Neural cell (in vitro differentiated cells): Measurements from ENCODE around the gene EIF2AK2. TPM values are rescaled to one million over a fixed set of nuclear protein-coding genes. Genes with fewer than 3 reads are reported as not detected.

Experiments
- H2AFZ ChIP-seq: fragments of 200-600, 300-800 bp; sonication (generic), shearing (Covaris generic); 2 replicates; pipeline ENCODE4 v1.6.0; 2014; ENCODE audit warnings: low read depth, mild to moderate bottlenecking, antibody characterized with exemption, low read length, moderate library complexity
- H3F3A ChIP-seq: fragments of 200-600 bp; shearing (Covaris generic); 2 replicates; pipeline ENCODE4 v1.6.1; 2016; ENCODE audit warnings: mild to moderate bottlenecking, moderate library complexity, mixed read lengths, antibody characterized with exemption, low read length; ENCODE audit not compliant: insufficient read depth, poor library complexity, severe bottlenecking
- H3K27ac ChIP-seq: fragments of 200-600, 300-800 bp; sonication (generic), shearing (Covaris generic); 2 replicates; pipeline ENCODE4 v1.5.1; 2014; ENCODE audit warnings: mild to moderate bottlenecking, low read length, moderate library complexity
- H3K27me3 ChIP-seq: fragments of 300-800, 200-600 bp; sonication (generic), shearing (Covaris generic); 2 replicates; pipeline ENCODE4 v1.6.0; 2014; ENCODE audit warnings: mild to moderate bottlenecking, low read depth, low read length, moderate library complexity; ENCODE audit not compliant: insufficient read depth
- H3K36me3 ChIP-seq: fragments of 300-800, 200-600 bp; sonication (generic), shearing (Covaris generic); 2 replicates; pipeline ENCODE4 v1.5.1; 2014; ENCODE audit warnings: mild to moderate bottlenecking, antibody characterized with exemption, low read length, moderate library complexity; ENCODE audit not compliant: insufficient read depth
- H3K4me2 ChIP-seq: fragments of 300-800, 200-600 bp; sonication (generic), shearing (Covaris generic); 2 replicates; pipeline ENCODE4 v1.6.0; 2014; ENCODE audit warnings: mild to moderate bottlenecking, low read length
- H3K4me3 ChIP-seq: fragments of 300-800, 200-600 bp; sonication (generic), shearing (Covaris generic); 2 replicates; pipeline ENCODE4 v1.5.1; 2014; ENCODE audit warnings: mild to moderate bottlenecking, low read length, moderate library complexity
- H3K79me2 ChIP-seq: fragments of 200-600 bp; shearing (Covaris generic); replicated peaks from 2 replicates; pipeline ENCODE4 v1.6.0; 2014; ENCODE audit warnings: mild to moderate bottlenecking, low read length, moderate library complexity; ENCODE audit not compliant: insufficient read depth
- H3K9ac ChIP-seq: fragments of 300-800, 200-600 bp; sonication (generic), shearing (Covaris generic); 2 replicates; pipeline ENCODE4 v1.6.1; 2016; ENCODE audit warnings: mild to moderate bottlenecking, low read length, mixed read lengths
- H3K9me2 ChIP-seq: fragments of 200-600 bp; shearing (Covaris generic); 2 replicates; pipeline ENCODE4 v1.6.1; 2016; ENCODE audit warnings: mild to moderate bottlenecking, low read length, mixed read lengths; ENCODE audit not compliant: insufficient read depth
- H3K9me3 ChIP-seq: fragments of 200-600, 300-800 bp; sonication (generic), shearing (Covaris generic); 2 replicates; pipeline ENCODE4 v1.6.1; 2016; ENCODE audit warnings: mild to moderate bottlenecking, mixed run types, low read length, moderate library complexity, mixed read lengths
- H4K20me1 ChIP-seq: fragments of 200-600 bp; shearing (Covaris generic); 2 replicates; pipeline ENCODE4 v1.6.1; 2016; ENCODE audit warnings: mild to moderate bottlenecking, mixed run types; ENCODE audit not compliant: insufficient read depth
- EP300 ChIP-seq: fragments of 450-650 bp; conservative IDR thresholded peaks from 2 replicates; pipeline ENCODE4 v1.6.1; 2014; ENCODE audit warnings: antibody characterized with exemption, mild to moderate bottlenecking, moderate library complexity; ENCODE audit not compliant: poor library complexity, severe bottlenecking
- EZH2 ChIP-seq: fragments of 200-600, 300-800 bp; shearing (Covaris generic), sonication (generic); IDR thresholded peaks from 2 replicates; pipeline ENCODE4 v1.6.1; 2014; ENCODE audit warnings: antibody characterized with exemption, low read length, borderline replicate concordance, mild to moderate bottlenecking; ENCODE audit not compliant: insufficient read depth, poor library complexity, severe bottlenecking
- MXI1 ChIP-seq: fragments of 450-650 bp; conservative IDR thresholded peaks from 2 replicates; pipeline ENCODE4 v1.6.1; 2014; ENCODE audit warnings: antibody characterized with exemption, mild to moderate bottlenecking; ENCODE audit not compliant: poor library complexity, severe bottlenecking
- POLR2AphosphoS5 ChIP-seq: IDR thresholded peaks from 2 replicates; pipeline ENCODE4 v1.6.1; 2012
- RAD21 ChIP-seq: fragments of 450-650 bp; conservative IDR thresholded peaks from 2 replicates; pipeline ENCODE4 v1.6.1; 2014; ENCODE audit warnings: antibody characterized with exemption, mild to moderate bottlenecking, moderate library complexity
- SMC3 ChIP-seq: fragments of 450-650 bp; conservative IDR thresholded peaks from 2 replicates; pipeline ENCODE4 v1.6.1; 2014; ENCODE audit warnings: antibody characterized with exemption, mild to moderate bottlenecking, moderate library complexity; ENCODE audit not compliant: poor library complexity
- TAF1 ChIP-seq: IDR thresholded peaks from 2 replicates; pipeline ENCODE4 v1.6.1; 2012; ENCODE audit warnings: low read depth
- polyA plus RNA-seq: library from polyadenylated mRNA; depleted of rRNA; stranded (reverse); fragments of >200 nt; gene quantifications from 2 replicates; pipeline ENCODE4 v1.2.3, GENCODE V29; 2014
- TF ChIP-seq, protein P1 (sequence below): IDR thresholded peaks from 2 replicates; pipeline ENCODE4 v1.6.1; 2012; ENCODE audit warnings: borderline replicate concordance
- TF ChIP-seq, protein P2 (sequence below): fragments of 450-650 bp; IDR thresholded peaks from 2 replicates; pipeline ENCODE4 v1.5.1; 2014; ENCODE audit warnings: antibody characterized with exemption, mild to moderate bottlenecking, moderate library complexity; ENCODE audit not compliant: poor library complexity, severe bottlenecking

EIF2AK2 gene
- polyA plus RNA-seq, 1 donor from 2014 or later = 2.5 TPM

DNA sequence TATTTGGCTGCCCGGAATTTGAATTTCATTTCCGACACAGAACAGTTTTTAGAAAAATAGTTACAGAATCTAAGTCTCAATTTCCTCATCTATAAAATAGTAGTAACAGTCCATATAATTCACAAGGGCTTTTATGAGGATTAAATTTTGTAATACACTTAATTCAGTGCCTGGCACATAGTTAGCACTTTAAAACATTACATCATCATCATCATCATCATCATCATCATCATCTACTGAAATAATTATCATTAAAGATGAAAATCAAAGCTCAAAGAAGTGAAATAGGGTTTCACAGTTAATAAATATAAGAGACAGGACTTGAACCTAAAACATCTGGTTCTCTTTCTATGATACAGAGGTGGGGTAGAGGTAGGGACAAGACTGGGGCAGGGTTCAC lies 85.8 kb downstream of the EIF2AK2 start:
- Histone ChIP-seq H3K9me2 (no peaks in the 10 kb centered on the region), H2AFZ (no peak overlapping the region), H3F3A (no peaks in the 10 kb centered on the region), H3K27ac (no peak overlapping the region), H3K36me3 (peaks cover 12% of the 10 kb centered on the region), H3K4me2 (no peak overlapping the region), H4K20me1 (no peaks in the 10 kb centered on the region), H3K4me3 (no peak overlapping the region), H3K9me3 (no peaks in the 10 kb centered on the region), H3K79me2 (no peaks in the 10 kb centered on the region), H3K9ac (no peak overlapping the region), H3K27me3 (no peaks in the 10 kb centered on the region)
- TF ChIP-seq EP300 = no peak
- TF ChIP-seq EZH2 = no peak
- TF ChIP-seq, protein P1, sequence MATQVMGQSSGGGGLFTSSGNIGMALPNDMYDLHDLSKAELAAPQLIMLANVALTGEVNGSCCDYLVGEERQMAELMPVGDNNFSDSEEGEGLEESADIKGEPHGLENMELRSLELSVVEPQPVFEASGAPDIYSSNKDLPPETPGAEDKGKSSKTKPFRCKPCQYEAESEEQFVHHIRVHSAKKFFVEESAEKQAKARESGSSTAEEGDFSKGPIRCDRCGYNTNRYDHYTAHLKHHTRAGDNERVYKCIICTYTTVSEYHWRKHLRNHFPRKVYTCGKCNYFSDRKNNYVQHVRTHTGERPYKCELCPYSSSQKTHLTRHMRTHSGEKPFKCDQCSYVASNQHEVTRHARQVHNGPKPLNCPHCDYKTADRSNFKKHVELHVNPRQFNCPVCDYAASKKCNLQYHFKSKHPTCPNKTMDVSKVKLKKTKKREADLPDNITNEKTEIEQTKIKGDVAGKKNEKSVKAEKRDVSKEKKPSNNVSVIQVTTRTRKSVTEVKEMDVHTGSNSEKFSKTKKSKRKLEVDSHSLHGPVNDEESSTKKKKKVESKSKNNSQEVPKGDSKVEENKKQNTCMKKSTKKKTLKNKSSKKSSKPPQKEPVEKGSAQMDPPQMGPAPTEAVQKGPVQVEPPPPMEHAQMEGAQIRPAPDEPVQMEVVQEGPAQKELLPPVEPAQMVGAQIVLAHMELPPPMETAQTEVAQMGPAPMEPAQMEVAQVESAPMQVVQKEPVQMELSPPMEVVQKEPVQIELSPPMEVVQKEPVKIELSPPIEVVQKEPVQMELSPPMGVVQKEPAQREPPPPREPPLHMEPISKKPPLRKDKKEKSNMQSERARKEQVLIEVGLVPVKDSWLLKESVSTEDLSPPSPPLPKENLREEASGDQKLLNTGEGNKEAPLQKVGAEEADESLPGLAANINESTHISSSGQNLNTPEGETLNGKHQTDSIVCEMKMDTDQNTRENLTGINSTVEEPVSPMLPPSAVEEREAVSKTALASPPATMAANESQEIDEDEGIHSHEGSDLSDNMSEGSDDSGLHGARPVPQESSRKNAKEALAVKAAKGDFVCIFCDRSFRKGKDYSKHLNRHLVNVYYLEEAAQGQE = no peak
- TF ChIP-seq, protein P2, sequence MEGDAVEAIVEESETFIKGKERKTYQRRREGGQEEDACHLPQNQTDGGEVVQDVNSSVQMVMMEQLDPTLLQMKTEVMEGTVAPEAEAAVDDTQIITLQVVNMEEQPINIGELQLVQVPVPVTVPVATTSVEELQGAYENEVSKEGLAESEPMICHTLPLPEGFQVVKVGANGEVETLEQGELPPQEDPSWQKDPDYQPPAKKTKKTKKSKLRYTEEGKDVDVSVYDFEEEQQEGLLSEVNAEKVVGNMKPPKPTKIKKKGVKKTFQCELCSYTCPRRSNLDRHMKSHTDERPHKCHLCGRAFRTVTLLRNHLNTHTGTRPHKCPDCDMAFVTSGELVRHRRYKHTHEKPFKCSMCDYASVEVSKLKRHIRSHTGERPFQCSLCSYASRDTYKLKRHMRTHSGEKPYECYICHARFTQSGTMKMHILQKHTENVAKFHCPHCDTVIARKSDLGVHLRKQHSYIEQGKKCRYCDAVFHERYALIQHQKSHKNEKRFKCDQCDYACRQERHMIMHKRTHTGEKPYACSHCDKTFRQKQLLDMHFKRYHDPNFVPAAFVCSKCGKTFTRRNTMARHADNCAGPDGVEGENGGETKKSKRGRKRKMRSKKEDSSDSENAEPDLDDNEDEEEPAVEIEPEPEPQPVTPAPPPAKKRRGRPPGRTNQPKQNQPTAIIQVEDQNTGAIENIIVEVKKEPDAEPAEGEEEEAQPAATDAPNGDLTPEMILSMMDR = no peak
- TF ChIP-seq SMC3 = no peak
- no peak for TF ChIP-seq TAF1
- no peak for TF ChIP-seq POLR2AphosphoS5
- TF ChIP-seq RAD21 = no peak
- no peak for TF ChIP-seq MXI1

DNA sequence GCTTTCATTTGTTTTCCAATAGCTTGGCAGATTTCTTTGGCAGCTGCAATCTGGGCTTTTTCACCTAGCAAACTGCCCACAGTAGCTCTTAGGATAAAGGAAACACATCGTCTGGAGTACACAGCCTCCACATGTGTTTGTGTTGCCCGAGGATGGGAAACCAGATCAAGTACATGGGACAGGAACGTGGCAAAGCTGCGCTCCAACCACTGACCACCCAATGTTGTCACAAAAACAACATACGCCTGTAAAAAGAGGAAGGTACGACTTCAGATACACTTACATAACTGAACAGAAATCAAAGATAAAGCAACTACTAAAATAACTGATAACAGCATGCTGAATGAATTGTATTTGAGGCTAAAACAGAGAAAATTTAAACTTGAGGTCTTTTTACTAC lies 88.1 kb downstream of the EIF2AK2 start:
- TF ChIP-seq, protein P1 = no peak
- TF ChIP-seq EZH2 (no peak), POLR2AphosphoS5 (no peak), MXI1 (no peak), RAD21 (no peak), EP300 (no peak), SMC3 (no peak), TAF1 (no peak)
- TF ChIP-seq, protein P2 = no peak
- no peak overlapping the region for H3K4me3 ChIP-seq
- no peaks in the 10 kb centered on the region for H3F3A ChIP-seq
- no peaks in the 10 kb centered on the region for H3K27me3 ChIP-seq
- no peaks in the 10 kb centered on the region for H3K9me3 ChIP-seq
- peaks cover 13% of the 10 kb centered on the region for H3K36me3 ChIP-seq
- H3K9me2 ChIP-seq = no peaks in the 10 kb centered on the region
- no peaks in the 10 kb centered on the region for H3K79me2 ChIP-seq
- no peak overlapping the region for H3K27ac ChIP-seq
- no peaks in the 10 kb centered on the region for H4K20me1 ChIP-seq
- H3K4me2 ChIP-seq = no peak overlapping the region
- H3K9ac ChIP-seq = no peak overlapping the region
- H2AFZ ChIP-seq = no peak overlapping the region
